H1 (cell line): ENCODE data around the gene GNB3.

ENCODE experiments used
- CREB1 ChIP-seq: IDR thresholded peaks from 2 replicates; pipeline ENCODE4 v1.6.1; 2012; ENCODE audit warnings: inconsistent platforms
- CTCF ChIP-seq, 3 experiments: IDR thresholded peaks; 1 replicate in 2 of 3; 2 replicates in 1 of 3; pipeline versions ENCODE4 v1.5.1 to v1.6.1; 2011; ENCODE audit warnings: low read length in 3 of 3, mild to moderate bottlenecking in 3 of 3, inconsistent platforms in 2 of 3, low read depth in 1 of 3, moderate library complexity in 1 of 3; ENCODE audit not compliant: insufficient read depth in 1 of 3; ENCODE audit errors: control extremely low read depth in 1 of 3
- FOSL1 ChIP-seq: IDR thresholded peaks from 2 replicates; pipeline ENCODE4 v1.6.1; 2011; ENCODE audit warnings: mild to moderate bottlenecking, low read depth, low read length, moderate library complexity; ENCODE audit not compliant: insufficient read depth
- POLR2A ChIP-seq, 2 experiments: IDR thresholded peaks; 1 replicate in 1 of 2; 2 replicates in 1 of 2; pipeline ENCODE4 v1.6.1; 2011; ENCODE audit warnings: low read depth in 2 of 2, low read length in 2 of 2, mild to moderate bottlenecking in 2 of 2; ENCODE audit errors: control extremely low read depth in 1 of 2
- TAF1 ChIP-seq: IDR thresholded peaks from 2 replicates; pipeline ENCODE4 v1.6.1; 2011; ENCODE audit warnings: mild to moderate bottlenecking, low read depth, low read length
- TAF7 ChIP-seq: optimal IDR thresholded peaks from 2 replicates; pipeline ENCODE3; 2011; ENCODE audit warnings: low read depth, mild to moderate bottlenecking, inconsistent platforms, low read length, moderate library complexity, borderline replicate concordance
- TEAD4 ChIP-seq: IDR thresholded peaks from 2 replicates; pipeline ENCODE4 v1.6.1; 2012; ENCODE audit warnings: low read depth, low read length, inconsistent platforms, mixed read lengths
- USF2 ChIP-seq: IDR thresholded peaks from 2 replicates; pipeline ENCODE4 v1.6.1; 2011; ENCODE audit warnings: low read length, improper control_type of control experiment
- YY1 ChIP-seq: IDR thresholded peaks from 2 replicates; pipeline ENCODE4 v1.6.1; 2011; ENCODE audit warnings: low read depth, mild to moderate bottlenecking, low read length
- TF ChIP-seq, protein P1 (sequence below): IDR thresholded peaks from 2 replicates; pipeline ENCODE4 v1.6.1; 2012; ENCODE audit warnings: low read length, inconsistent platforms

DNA sequence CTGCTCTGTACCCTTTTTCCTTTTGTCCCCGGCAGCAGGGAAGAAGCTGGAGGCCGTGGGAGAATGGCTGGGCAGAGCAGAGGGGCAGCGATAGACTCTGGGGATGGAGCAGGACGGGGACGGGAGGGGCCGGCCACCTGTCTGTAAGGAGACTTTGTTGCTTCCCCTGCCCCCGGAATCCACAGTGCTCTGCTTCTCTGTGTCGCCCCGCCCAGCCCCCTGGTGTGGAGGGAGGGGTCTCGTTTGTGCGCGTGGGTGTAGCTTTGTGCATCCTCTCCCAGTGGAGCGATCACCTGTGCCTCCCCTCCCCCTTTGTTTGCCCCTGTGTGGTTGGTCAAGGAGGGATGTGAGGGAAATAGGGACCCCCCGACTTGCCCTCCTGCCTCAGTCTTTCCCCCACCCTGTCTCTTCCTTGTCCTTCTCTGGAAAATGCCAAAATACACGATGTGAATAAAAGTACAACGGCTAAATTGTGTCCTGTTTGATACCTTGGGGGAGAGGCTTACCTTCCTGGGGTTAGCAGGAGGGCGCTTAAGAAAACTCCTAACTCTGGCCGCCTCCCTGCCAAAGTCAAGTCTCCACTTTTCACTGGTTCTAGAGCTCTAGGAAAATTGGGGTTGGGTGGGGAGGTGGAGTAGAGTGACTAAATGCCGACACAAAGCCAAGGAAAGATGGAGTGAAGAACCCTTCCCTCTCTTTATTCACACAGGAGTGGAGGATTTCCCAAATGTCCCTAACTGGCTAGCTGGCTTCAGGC lies 25.6 kb downstream of the GNB3 start:
- no peak for TF ChIP-seq CTCF (IDR thresholded peaks at IDR 0.05; ENCODE audit: control extremely low read depth in 1 of 3, insufficient read depth in 1 of 3, low read depth in 1 of 3, low read length in 3 of 3)
- TF ChIP-seq, protein P1, sequence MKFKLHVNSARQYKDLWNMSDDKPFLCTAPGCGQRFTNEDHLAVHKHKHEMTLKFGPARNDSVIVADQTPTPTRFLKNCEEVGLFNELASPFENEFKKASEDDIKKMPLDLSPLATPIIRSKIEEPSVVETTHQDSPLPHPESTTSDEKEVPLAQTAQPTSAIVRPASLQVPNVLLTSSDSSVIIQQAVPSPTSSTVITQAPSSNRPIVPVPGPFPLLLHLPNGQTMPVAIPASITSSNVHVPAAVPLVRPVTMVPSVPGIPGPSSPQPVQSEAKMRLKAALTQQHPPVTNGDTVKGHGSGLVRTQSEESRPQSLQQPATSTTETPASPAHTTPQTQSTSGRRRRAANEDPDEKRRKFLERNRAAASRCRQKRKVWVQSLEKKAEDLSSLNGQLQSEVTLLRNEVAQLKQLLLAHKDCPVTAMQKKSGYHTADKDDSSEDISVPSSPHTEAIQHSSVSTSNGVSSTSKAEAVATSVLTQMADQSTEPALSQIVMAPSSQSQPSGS = no peak
- no peak for TF ChIP-seq TEAD4
- TF ChIP-seq TAF7 = no peak
- no peak for TF ChIP-seq POLR2A (IDR thresholded peaks at IDR 0.05; ENCODE audit: control extremely low read depth in 1 of 2, low read depth in 2 of 2, low read length in 2 of 2)
- no peak for TF ChIP-seq YY1
- TF ChIP-seq USF2 = no peak
- no peak for TF ChIP-seq FOSL1
- TF ChIP-seq CREB1 = 0 out of 2 replicates have a peak, but pooled peaks have one; percentile 11
- TF ChIP-seq TAF1 = no peak
